ENCODE measurements around the gene ADAMTS12. TPM values are rescaled to one million over a fixed set of nuclear protein-coding genes. Genes with fewer than 3 reads are reported as not detected.

ADAMTS12 gene
- total RNA-seq, 4 donors from 2014 or later, result 0.60 to 4.1 (median 1.3) TPM

DNA sequence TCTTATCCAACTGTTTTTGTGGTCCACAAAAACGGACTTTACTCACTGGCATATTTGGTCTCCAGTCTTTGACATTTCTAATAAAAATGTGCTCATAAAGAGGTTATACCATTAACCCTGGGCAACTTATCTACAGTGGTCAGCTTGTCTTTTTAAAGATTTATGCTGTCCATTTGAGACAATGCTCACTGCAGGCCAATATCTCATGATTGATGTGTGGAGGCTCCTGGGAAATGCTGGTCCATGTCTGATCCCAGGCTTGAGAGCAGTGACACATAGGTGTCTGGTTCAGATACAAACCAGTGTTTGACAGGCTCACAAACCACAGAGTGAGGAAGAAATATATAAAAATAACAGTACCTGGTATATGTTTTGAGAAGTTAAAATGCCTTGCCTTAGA, 270.3 kb downstream of the ADAMTS12 start:
- Histone ChIP-seq H3K4me1 (no peaks in the 10 kb centered on the region), H3K27me3 (no peaks in the 10 kb centered on the region), H3K36me3 (no peaks in the 10 kb centered on the region), H3K4me3 (no peak overlapping the region), H3K9me3 (no peaks in the 10 kb centered on the region), H3K27ac (no peak overlapping the region)
- DNase-seq, result no peak
- TF ChIP-seq, protein P1, sequence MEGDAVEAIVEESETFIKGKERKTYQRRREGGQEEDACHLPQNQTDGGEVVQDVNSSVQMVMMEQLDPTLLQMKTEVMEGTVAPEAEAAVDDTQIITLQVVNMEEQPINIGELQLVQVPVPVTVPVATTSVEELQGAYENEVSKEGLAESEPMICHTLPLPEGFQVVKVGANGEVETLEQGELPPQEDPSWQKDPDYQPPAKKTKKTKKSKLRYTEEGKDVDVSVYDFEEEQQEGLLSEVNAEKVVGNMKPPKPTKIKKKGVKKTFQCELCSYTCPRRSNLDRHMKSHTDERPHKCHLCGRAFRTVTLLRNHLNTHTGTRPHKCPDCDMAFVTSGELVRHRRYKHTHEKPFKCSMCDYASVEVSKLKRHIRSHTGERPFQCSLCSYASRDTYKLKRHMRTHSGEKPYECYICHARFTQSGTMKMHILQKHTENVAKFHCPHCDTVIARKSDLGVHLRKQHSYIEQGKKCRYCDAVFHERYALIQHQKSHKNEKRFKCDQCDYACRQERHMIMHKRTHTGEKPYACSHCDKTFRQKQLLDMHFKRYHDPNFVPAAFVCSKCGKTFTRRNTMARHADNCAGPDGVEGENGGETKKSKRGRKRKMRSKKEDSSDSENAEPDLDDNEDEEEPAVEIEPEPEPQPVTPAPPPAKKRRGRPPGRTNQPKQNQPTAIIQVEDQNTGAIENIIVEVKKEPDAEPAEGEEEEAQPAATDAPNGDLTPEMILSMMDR (IDR thresholded peaks at IDR 0.05), result no peak
- no peak for TF ChIP-seq EP300 (IDR thresholded peaks at IDR 0.05; ENCODE audit: low read depth)
- no peak for TF ChIP-seq POLR2AphosphoS5 (IDR thresholded peaks at IDR 0.05)
- TF ChIP-seq POLR2A (IDR thresholded peaks at IDR 0.05), result no peak
- WGBS, 2 donors (ENCODE audit: low coverage in 1 of 2), result 60% methylated on average over 1 of the region's 1 CpG
- intact Hi-C loops (cut with DNase I; ENCODE audit: low total_unique reads) (no loop called here), in situ Hi-C loops (cut with MboI; ENCODE audit: low pct_ligation_motif_present in 1 of 4, low pct_unique_long_range_greater_than_20kb in 1 of 4, low sequenced_read_pairs in 3 of 4) (no loop called here)

DNA sequence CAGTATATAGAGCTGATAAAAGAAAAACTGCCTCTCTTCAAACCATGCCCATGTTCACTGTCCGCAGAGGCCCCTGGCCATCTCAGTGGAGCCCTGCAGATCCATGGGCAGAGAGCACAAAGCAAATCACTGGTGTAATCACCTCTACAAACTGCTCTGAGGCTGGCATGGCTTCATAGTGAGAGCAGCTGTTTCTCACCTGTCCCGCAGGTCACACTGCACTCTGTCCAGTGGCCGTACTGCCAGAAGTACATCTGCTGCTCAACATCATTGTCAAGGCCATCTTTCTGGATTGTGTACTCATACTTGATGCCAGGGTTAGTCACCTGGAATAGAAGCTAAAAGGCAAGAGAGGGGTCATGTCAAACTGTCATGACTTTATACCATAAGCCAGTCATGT, 277.8 kb downstream of the ADAMTS12 start:
- no peaks in the 10 kb centered on the region for H3K9me3 ChIP-seq
- TF ChIP-seq EP300 (IDR thresholded peaks at IDR 0.05; ENCODE audit: low read depth) (no peak), POLR2AphosphoS5 (IDR thresholded peaks at IDR 0.05) (no peak), POLR2A (IDR thresholded peaks at IDR 0.05) (no peak)
- TF ChIP-seq, protein P1 (IDR thresholded peaks at IDR 0.05), result no peak
- in situ Hi-C loops (cut with MboI; ENCODE audit: low pct_ligation_motif_present in 1 of 4, low pct_unique_long_range_greater_than_20kb in 1 of 4, low sequenced_read_pairs in 3 of 4) (no loop called here), intact Hi-C loops (cut with DNase I; ENCODE audit: low total_unique reads) (no loop called here)
- H3K27me3 ChIP-seq, result no peaks in the 10 kb centered on the region
- H3K4me3 ChIP-seq, result no peak overlapping the region
- WGBS, 2 donors (ENCODE audit: low coverage in 1 of 2), result 86% methylated on average over 3 of the region's 3 CpGs; no CpG with 5 or more reads in 1 of the 2 donors
- H3K4me1 ChIP-seq, result no peaks in the 10 kb centered on the region
- no peak for DNase-seq
- no peaks in the 10 kb centered on the region for H3K36me3 ChIP-seq
- no peak overlapping the region for H3K27ac ChIP-seq

DNA sequence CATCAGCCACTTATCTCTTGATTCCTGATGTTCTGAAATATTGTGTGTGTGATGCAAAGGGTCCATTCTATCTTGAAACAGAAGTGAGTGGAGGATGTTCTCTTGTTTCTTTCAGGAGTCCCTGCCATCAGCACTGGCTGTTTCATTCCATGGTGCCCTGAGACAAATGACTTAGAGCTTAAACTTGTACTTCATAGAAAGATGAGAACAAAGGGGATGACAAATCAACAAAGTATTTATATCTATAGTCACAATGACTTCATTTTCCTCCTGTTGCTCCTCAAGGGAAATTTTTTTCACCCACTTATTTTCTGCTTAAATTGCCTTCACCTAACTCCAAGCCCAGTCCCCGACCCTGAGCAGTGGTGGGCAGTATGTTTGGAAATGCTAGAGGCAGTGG, 279.4 kb downstream of the ADAMTS12 start:
- WGBS, 2 donors (ENCODE audit: low coverage in 1 of 2), result 65 to 75% methylated on average over 1 of the region's 1 CpG
- H3K27ac ChIP-seq, result no peak overlapping the region
- H3K9me3 ChIP-seq, result no peaks in the 10 kb centered on the region
- no peaks in the 10 kb centered on the region for H3K4me1 ChIP-seq
- no peak for DNase-seq
- in situ Hi-C loops (cut with MboI; ENCODE audit: low pct_ligation_motif_present in 1 of 4, low pct_unique_long_range_greater_than_20kb in 1 of 4, low sequenced_read_pairs in 3 of 4), result no loop called here
- TF ChIP-seq, protein P1 (IDR thresholded peaks at IDR 0.05), result no peak
- TF ChIP-seq POLR2AphosphoS5 (IDR thresholded peaks at IDR 0.05) (no peak), EP300 (IDR thresholded peaks at IDR 0.05; ENCODE audit: low read depth) (no peak), POLR2A (IDR thresholded peaks at IDR 0.05) (no peak)
- intact Hi-C loops (cut with DNase I; ENCODE audit: low total_unique reads), result no loop called here
- H3K4me3 ChIP-seq, result no peak overlapping the region
- H3K36me3 ChIP-seq, result no peaks in the 10 kb centered on the region
- no peaks in the 10 kb centered on the region for H3K27me3 ChIP-seq

DNA sequence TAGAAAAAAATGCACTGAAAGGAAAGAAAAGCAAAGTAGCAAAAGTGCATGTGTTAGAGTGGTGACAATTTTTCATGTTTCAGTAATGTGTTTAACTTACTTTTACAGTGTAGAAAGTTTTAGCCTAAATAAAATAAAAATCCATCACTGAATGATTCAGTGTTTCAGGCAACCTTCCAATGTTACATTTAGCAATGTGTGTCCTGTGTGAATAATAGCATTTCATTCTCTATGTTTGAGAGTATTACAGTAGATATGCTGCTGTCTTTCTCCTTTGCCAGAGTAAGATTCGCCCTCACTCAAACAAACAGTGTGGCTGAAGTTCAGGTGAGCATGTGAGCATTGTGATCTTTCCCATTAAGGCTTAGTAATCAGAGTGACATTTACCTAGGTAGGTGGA, 279.9 kb downstream of the ADAMTS12 start:
- H3K4me1 ChIP-seq, result no peaks in the 10 kb centered on the region
- TF ChIP-seq, protein P1 (IDR thresholded peaks at IDR 0.05), result no peak
- no peak for DNase-seq
- H3K27ac ChIP-seq, result no peak overlapping the region
- in situ Hi-C loops (cut with MboI; ENCODE audit: low pct_ligation_motif_present in 1 of 4, low pct_unique_long_range_greater_than_20kb in 1 of 4, low sequenced_read_pairs in 3 of 4) (no loop called here), intact Hi-C loops (cut with DNase I; ENCODE audit: low total_unique reads) (no loop called here)
- H3K9me3 ChIP-seq, result no peaks in the 10 kb centered on the region
- H3K4me3 ChIP-seq, result no peak overlapping the region
- 63 to 81% methylated on average over 1 of the region's 1 CpG for WGBS, 2 donors (ENCODE audit: low coverage in 1 of 2)
- H3K36me3 ChIP-seq, result no peaks in the 10 kb centered on the region
- no peaks in the 10 kb centered on the region for H3K27me3 ChIP-seq

Measured in transverse colon (tissue), 4 donors.